Stimulated activated CD4-positive, alpha-beta T cell treated with anti-CD3 and anti-CD28 coated beads, Interleukin-15, amount 100 ng/mL, for 1 hour (primary cell): ENCODE measurements around the gene CDH13.

Experiments
- DNase-seq, 2 donors: peaks; one replicate each; pipeline ENCODE4 v3.0.0-alpha.2; 2020; ENCODE audit warnings: low read depth in 1 of 2, low spot score in 1 of 2

Gene CDH13

DNA sequence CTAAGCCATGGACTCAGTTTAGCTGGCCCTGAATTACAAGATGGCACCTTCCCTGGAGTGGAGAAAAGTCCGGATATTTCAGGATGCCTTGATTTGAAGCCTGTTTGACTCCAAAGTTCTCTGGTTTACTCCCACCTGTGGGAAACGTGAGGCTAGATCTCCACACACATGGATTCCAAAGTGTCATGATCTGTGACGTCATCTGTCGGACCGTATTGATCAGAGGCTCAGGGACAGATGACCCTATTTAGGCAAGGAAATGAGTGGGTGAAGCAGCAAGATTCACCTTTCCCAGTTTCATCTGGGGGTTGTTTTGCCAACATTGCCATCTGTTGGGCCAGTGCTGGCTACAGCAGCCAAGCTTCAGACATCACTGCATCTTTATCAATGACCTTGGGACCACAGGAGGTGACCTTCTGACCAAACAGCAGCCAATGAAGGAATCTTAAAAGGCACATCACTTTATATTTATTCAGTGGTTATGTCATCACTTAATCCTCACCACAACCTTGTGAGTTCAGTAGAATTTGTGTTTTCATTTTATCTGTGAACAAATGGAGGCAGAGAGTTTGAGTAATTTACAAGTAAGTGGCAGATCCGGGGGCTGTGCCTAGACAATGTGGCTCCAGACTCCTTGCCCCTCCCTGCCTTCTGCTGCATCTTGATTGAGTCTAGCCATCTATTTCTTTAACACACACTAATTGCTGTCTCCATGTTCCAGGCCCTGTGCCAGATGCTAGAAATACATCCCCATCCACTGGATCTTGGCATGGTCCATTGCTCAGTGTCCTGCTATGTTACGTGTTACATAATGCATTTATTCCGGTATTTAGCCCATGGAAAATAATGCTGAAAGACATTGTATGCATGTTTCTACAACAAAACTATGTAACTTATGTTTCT is 1.5 kb upstream of the CDH13 start:
- no peak for DNase-seq

DNA sequence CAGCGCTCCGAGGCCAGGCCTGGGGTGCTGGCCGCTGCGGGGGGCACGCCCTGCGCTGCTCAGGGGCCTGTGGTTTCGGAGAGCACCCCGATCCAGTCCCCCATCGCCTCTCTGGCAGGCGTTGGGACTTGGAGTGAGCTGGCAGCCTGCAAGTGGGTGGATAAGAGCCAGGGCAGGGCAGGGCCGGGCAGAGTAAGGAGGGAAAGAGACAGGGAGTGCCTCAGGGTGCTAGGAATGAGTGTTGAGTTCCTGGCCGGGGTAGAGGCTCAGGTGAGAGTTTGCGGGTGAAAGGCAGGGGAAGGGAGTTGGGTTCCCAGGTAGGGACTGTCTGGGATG is 1.3 kb downstream of the CDH13 start:
- DNase-seq, result no peak

DNA sequence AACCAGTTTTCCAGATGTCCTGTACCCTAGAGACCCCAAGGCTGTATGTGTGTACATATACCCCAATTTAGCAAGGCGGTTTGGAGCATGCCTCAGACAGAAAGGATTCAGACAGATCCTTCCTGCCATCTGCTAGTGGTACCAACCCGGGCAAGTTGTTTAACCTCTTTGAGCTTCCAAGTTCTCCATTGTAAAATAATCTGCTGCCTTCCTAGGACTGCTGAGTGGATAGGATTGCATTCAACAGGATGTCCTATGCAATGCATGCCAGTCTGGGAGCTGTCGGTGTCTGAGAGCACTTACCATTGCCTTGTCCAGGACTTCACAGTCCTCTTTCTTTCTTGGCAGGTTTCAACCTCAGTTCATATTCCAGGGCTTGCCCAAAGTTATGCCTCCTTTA is 1.9 kb downstream of the CDH13 start:
- DNase-seq, result no peak

DNA sequence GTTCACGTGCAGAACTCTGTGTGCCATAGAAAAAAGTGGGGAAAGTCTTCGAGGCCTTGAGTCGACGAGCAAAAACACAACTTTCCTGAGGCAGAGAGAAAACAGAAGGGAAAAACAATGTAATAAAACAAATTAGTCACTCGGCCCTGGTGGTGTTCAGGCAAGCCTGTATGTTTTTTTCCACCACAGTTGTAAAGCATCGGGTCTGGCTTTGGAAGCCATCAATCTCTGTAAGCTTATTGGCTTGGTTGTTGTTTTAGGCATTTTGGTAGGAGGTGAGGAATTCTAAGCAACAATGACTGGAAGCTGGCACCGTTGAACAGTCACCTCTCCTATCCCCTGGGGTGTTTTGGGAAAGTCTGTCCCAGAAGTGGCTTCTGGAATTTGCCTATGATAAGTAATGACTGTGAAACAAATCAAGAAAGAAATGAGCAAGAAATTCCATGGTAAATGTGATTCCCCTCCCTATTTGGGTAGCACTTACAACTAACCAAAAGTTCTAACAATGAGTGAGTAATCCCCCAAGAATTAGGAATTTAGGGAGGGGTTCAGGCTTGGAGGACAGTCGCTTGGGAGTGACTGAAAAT is 2.8 kb downstream of the CDH13 start:
- DNase-seq, result no peak

DNA sequence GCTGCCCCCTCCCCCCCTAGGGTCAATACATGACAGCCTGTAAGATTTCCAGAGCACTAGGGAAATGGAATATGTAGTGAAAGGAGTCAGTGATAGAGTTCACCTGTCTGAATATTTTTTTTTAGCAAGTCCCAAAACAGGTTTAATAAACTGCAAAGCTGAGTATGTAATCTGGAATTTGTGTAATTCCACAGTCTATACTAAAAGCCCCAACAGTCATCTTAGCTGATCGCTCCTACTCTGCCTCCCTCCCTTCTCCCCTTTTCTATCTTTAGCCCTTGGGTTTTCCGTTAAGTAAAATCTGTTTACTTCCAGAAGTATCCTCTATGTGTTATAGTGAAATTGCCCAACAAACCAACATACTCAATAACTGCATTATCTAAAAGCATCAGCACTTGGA is 3.5 kb downstream of the CDH13 start:
- no peak for DNase-seq

DNA sequence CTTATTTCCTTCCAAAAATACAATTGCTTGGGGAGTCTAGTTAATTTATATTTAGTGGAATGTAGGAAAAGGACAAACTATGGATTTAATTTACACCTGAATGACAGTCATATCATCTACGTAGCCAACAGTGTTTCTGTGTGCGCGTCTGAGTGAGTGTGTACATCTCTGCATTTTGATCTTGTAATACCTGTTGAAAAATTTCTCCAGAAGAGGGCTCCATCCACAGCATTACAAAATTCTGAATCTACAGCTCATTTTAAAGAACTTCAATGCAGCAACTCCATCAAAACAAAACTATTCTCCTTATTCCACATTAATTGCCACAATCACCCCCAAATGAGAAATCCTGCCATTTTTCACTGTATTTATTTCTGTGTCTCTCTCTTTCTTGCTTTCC is 3.9 kb downstream of the CDH13 start:
- DNase-seq, result no peak

DNA sequence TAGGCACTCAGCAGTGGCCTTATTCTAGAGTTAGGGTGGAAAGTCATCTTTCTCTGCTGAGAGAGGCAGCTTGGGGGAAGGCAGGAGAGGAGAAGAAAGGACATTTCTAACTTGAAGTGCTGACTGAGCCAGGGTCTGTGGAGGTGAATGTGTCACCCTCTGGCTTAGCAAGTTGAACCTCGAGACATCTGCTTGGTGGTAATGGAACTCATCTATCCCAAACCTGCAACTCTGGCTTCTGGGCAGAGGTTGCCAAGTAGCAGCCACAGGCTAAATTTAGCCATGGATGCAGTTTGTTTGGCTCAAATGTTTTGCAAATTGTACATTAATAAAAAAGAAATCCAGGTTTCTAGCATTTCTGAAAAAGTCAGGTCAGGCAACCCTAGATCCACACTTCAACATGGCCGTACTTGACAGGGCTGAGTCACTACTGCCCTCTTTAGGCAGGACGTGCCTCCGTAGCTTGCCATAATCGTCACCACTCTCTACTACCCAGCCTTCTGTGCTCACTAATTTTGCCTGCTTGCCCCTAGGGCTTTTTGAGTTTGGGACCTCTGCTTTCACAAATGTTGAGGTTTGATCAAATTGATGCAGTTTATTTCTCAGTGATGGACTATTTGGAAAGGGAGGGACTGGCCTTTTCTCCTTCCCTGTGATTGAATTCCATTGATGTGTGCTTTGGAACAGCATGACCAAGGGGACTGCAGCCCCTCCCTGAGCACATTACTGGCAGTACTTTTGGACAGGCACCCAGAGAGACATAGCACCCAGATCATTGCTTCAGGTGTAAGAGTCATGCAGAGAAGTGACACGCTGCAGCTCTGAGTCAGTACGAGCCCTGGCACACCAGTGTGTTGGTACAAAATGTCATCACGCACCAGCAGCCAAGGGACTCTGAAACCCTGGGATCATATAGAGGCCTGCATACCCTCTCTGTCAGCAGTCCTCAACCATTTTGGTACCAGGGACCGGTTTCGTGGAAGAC is 5.2 kb downstream of the CDH13 start:
- DNase-seq, result no peak

DNA sequence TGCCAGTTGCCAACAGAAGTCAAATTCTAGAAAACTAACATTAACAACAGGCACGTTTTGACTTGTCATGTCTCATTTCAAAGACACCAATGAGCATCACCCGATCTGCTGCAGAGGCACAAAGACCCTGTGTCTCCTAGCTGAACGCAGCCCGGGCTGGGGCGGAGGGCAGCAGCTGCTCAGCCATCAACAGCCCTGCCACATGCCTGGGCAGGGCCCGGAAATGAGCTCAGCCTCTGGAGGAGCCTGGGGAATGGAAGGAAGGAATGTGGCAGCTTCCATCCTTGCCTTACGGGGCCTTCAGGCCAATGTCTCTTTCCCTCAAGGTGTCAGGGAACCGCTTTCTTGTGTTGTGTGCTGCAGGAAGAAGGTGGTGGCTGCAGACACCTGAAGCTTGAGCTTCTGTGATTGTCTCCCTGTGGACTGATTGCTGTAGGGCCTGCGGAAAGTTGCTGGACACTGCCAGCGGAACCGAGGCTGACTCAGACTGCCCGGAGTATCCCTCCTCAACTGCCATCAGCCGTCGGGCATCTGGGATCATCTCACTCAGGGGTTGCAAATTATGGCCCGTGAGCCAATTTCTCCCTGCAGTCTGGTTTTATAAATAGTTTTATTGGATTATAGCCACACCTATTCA is 7.3 kb downstream of the CDH13 start:
- DNase-seq, result no peak

DNA sequence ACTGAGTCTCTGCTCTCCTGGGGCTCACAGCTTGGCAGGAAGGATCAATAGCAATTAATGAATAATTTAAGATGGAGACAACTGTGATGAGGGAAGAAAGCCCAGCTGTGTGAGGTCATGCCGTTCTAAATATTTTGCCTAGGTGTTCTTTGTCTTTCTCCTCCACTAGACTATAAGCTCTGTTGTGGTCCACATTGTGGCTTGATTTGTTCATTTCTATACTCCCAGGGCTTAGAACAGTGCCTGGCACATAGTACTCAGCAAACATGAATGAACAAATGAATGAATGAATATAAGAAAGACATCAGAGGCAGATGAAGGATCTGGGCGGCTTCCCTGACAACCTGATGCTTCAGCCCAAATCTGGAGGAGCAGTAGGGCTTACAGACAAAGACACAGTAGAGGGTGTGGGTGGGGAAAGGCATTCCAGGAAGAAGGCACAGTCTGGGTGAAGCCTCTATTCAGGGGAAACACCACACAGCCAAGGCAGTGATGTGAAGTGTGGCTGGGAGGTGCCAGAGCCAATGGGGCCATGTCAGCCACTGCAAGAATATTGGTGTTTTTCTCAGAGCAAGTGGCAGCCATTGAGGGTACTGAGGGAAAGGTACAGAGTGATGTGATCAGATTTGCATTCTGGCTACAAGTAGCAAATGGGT is 8.3 kb downstream of the CDH13 start:
- no peak for DNase-seq

DNA sequence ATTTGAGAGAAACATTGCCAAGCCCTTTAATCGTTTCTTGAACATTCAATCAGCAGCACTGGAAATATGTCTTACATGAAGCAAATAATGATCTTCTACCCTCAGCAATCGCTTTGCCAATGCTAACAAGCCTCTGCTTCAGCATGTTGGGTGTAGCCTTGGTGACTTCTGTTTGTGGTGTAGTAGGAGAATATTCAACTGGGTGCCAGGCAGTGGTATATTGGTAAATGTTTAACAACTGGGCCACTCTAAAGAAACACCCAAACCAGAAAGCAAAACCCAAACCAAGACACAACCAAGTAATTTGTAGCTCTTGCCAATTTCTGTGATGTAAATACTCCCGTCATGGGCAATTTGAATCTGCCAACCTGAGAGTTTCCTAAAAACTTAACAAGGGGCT is 9.7 kb downstream of the CDH13 start:
- DNase-seq, result no peak

DNA sequence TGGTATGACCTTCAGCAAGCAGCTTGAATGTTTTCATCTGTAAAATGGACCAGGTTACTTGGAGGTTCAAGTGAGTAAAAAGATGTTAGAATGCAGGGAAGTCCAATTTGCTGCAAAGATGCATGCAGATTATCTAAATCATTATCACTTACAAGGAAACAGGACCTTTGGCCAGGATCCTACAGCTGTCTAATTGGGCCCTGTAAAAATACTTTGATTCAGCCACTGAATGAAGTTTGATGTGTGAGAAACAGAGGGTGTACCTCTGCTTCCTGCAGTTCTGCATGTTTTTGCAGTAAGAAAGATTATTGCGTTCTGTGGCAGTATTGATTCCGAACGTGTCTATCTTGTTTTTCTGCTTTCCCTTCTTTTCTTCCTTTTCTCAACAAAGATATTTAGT is 10.2 kb downstream of the CDH13 start:
- DNase-seq, result no peak

DNA sequence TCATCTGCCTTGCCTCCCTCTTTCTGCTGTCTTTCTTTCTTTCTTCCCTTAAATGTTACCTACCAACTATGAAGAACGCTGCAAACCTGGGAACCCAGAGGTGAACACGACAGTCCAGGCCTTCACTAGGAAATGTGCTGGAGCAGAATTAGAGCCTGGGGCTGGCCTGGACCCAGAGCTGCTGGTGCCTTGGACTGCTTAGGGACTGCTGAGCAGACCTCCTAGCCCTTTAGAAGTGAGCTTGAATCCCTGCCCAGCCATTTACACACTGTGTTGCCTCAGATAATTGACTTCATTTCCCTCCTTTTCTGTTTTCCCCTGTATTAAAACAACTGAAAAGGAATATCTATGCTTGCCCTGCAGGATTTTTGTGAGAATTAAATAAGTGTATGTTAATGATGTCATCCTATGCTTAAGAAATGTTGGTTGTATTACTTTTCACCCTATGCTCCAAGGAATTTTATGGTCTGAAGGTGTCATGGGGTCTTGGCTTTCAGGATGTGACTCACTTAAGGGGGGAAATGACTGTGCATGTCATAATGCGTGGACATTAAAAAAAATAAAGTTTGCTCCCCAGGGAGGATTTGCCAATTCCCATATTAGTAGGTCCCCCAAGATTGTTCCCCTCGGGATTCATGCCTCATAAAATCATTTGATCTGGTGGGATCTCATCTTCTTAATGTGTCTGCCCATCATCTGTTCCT is 11.5 kb downstream of the CDH13 start:
- DNase-seq, result no peak

DNA sequence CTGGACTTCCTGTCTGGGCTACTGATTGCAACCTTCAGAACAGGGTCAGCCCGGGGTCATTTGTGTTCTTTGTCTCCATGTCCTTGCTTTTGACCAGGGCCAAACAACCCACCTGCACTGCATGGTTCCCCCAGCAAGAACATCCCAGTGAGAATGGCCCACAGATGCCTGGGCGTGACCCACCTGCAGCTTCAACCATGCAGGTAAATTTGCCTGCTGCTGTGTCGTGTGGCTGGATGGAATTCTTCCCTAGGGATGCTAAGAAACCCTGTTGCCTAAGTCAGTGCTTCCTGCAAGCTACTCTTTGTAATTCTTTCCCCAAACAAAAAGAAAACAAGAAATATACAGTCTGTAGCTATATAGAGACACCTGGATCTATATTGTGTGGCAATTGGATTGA is 12.5 kb downstream of the CDH13 start:
- DNase-seq, result no peak

DNA sequence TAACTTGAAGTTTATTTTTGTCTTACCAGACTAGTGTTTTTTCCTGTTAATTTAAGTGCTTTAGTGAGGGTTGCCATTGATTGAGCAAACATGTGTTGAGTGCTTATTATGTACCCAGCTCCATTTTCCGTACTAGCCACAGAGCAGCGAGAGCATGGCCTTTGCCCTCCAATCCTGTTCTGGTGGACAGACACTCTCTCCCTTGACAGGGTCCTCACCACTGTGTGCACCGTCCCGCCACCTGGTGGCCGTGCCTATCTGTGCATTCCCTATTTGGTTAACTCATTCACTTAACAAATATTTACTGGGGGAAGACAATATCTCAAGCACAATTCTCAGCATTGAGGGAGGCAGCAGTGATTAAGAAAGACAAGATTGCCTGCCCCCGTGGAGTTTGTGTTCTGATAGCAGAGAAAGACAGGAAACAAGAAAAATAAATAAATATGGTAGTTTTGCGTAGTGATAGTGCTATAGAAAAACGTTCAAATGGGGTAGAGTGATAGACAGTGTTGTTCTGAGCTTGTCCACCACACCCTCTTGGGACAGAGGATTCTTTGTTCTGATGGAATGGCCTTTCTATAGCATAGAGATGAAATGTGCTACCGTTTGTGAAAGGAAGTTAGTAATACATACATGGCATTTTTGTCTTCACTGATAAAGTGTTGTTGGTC is 13.0 kb downstream of the CDH13 start:
- no peak for DNase-seq

DNA sequence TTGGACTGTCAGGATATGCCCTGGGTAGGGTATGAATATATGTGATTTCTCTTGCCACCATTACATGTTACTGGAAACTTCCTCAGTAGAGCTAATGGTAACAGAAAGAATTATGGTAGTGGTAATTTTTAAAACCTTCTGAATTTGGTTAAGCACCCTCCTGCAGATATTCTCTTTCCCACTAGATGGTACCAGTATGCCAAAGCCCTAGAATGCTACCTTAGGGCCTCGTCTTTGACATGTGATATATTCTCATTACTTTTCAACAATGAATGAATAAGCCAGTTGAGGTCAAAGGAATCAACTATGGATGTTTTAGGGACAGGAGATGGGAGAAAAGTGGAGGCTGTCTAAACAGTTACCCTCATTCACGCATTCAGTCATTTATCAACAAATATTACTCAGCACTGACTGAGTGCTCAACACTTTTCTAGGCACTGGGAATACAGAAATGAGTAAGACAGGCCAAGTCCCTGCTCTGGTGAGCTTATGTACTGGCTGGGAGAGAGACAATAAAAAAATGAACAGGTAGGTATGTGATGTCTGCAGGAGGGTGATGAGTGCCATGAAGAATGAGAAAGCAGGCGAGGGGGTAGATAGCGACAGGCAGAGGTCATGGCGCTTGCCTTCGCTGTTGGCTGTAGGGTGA is 14.7 kb downstream of the CDH13 start:
- no peak for DNase-seq

DNA sequence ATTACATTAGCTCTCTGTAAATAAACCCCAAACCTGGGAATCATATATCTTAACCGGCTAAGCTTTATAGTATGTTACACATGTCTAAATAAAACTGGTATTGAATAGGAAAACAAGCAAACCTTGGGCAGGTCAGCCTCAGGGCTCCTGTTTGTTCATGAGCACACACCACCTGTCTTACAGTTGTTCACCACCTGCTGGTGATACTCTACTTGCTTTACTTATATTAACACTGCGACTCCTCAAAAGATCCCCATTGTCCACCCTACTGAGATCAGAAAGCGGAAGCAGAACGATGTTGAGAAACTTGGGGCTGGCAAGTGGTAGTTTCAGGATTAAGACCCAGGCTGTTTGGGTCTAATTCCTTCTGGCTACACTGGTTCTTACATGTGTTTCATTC is 16.4 kb downstream of the CDH13 start:
- no peak for DNase-seq

DNA sequence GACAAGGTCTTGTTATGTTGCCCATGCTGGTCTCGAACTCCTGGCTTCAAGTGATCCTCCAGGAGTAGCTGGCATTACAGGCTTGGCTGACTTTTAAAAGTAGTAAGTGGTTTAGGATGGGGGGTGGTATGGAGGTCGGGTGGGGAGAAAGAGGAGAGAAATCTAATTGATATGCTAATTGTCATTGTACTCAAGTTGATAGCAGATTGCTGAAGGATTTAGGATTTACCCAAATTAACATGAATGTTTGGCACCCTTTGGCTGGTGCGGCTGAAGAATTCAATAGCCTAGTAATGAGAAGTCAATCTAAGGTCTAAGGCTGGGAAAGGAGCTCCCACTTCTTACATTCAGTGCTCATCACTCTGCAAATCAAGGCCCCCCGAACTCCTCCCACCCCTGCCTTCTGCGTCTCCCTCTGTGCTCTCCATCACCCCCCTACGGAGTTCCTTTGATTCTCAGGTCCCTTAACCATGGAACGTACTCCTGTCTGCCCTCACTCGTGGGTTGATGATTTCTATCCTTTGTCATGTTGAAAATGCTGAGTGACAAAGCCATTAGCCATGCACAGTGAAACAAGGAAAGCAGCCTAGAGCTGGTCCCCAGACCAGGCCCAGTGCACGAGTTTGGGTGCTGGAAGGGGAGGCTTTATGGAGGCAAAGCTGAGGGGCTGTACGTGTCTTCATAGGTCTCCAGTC is 17.3 kb downstream of the CDH13 start:
- no peak for DNase-seq

DNA sequence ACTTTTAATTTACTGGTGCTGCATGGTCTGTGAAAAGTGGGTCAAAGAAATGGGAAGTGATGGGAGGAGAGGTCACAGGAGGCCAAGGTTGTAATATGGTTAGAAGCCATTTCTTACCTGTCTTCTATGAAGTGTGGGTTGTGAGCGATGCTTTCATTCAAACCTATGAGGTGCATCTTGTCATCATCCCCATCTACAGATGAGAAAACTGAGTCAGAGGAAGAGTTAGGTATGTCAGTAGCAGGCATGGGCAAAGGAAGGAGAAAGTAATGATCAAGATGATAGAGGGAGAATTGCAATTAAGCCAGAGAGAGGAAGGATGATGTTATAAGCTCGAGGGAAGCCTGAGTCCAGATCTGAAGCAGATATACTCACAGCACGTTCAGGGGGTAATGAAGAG is 19.7 kb downstream of the CDH13 start:
- no peak for DNase-seq

DNA sequence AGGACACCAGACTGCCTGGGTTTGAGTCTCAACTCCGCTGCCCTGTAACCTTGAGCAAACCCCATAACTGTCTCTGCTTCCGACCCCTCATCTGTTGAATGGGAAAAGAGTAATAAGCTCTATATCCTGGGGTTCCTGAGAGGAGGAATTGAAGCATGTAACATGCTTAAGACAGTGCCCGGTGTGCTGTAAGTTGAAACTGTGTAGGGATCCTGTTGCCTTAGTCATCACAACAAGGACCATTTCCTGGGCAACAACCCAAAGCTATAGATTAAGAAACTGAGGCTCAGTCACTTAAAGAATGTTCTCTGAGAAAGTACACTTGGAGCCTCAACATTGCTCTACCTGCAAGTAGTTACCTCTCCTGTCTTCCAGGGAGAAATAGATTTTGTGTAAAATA is 23.0 kb downstream of the CDH13 start:
- DNase-seq, result no peak
